ENCODE measurements around the gene PTPN1.

DNA sequence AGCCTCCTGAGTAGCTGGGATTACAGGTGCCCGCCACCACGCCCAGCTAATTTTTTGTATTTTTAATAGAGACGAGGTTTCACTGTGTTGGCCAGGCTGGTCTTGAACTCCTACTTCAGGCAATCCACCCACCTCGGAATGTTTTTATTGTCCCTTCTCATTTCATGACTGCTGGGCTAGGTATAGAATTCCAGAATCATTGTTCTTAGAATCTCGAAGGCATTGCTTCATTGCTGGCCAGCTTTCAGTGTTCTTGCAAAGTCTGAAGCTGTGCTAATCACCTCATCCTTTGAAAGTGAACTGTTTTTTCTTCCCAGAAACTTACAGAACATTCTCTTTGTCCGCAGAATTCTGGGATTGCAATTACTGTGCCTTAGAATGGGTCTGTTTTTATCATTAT is 49.0 kb downstream of the PTPN1 start:
- TF ChIP-seq, protein P1, sequence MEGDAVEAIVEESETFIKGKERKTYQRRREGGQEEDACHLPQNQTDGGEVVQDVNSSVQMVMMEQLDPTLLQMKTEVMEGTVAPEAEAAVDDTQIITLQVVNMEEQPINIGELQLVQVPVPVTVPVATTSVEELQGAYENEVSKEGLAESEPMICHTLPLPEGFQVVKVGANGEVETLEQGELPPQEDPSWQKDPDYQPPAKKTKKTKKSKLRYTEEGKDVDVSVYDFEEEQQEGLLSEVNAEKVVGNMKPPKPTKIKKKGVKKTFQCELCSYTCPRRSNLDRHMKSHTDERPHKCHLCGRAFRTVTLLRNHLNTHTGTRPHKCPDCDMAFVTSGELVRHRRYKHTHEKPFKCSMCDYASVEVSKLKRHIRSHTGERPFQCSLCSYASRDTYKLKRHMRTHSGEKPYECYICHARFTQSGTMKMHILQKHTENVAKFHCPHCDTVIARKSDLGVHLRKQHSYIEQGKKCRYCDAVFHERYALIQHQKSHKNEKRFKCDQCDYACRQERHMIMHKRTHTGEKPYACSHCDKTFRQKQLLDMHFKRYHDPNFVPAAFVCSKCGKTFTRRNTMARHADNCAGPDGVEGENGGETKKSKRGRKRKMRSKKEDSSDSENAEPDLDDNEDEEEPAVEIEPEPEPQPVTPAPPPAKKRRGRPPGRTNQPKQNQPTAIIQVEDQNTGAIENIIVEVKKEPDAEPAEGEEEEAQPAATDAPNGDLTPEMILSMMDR (conservative IDR thresholded peaks at IDR 0.05; ENCODE audit: low read length) = no peak
- TF ChIP-seq EZH2phosphoT487 (IDR thresholded peaks at IDR 0.05; ENCODE audit: borderline replicate concordance) = no peak
